ENCODE data around the gene LRTM1. TPM values are rescaled to one million over a fixed set of nuclear protein-coding genes. Genes with fewer than 3 reads are reported as not detected.
A peak's percentile ranks its signal among the peaks of the same experiment; 100 is the strongest.

The LRTM1 gene
- total and polyA plus RNA-seq, 2 experiments from 2014 or later: not detected

DNA sequence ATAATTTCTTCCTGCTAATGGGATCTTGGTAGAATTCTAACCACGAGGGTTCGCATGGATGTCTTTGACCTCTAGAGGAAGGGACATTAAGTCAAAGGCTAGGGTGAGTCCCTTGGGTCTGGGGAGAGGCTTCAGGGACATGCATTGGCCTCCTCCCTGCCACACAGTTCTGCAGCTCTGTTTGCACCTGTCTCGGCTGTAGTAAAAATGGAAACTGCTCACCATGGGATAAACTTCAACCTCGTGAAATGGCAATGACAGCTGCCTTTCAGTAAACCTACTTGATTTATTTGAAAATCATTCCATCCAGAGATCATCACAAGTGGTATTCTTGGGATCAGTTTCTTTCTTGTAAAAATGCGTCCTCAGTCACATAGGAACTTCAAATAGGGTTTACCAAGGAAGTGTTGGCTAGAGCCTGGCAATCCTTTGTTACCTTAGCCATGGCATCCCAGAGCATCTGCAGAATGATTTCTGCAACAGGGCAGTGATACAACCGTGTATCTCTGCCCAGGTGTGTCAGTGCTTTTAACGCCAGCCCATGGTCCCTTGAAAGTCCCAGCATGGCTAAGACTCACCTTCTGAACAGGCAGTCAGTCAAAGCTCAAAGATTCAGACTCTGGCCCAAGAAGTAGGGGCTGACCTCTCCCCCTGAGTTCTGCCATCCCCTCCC is 14.0 kb upstream of the LRTM1 start:
- H3K27ac ChIP-seq: no peak overlapping the region
- no peak overlapping the region for H2AFZ ChIP-seq
- no peak for TF ChIP-seq EZH2 (IDR thresholded peaks at IDR 0.05; ENCODE audit: insufficient read depth, poor library complexity, severe bottlenecking)
- no peak for TF ChIP-seq EZH2phosphoT487 (IDR thresholded peaks at IDR 0.05; ENCODE audit: insufficient read depth, low read depth)
- H3K9ac ChIP-seq: no peak overlapping the region
- no peak for DNase-seq
- no peaks in the 10 kb centered on the region for H3K4me1 ChIP-seq (ENCODE audit: insufficient read depth)
- H3K9me2 ChIP-seq (ENCODE audit: insufficient read depth): no peaks in the 10 kb centered on the region
- H3K4me3 ChIP-seq: no peak overlapping the region
- no peaks in the 10 kb centered on the region for H3K27me3 ChIP-seq (replicated peaks; ENCODE audit: insufficient read depth)
- H4K20me1 ChIP-seq (ENCODE audit: insufficient read depth): no peaks in the 10 kb centered on the region
- H3K9me3 ChIP-seq (ENCODE audit: low read depth): no peaks in the 10 kb centered on the region
- in situ Hi-C loops (cut with MboI): no loop called here
- no peaks in the 10 kb centered on the region for H3K36me3 ChIP-seq (ENCODE audit: low read depth)
- WGBS, 2 experiments (ENCODE audit: low coverage in 1 of 2, low lambda C conversion rate in 2 of 2, missing lambda C conversion rate in 2 of 2): 71 to 77% methylated on average over 7 of the region's 7 CpGs
- H3K4me2 ChIP-seq (ENCODE audit: unreplicated experiment): no peak overlapping the region
- 0 out of 2 replicates have a peak, but pooled peaks cover 4% of the 10 kb centered on the region for H3F3A ChIP-seq (ENCODE audit: insufficient read depth)
- H3K79me2 ChIP-seq (ENCODE audit: insufficient read depth): no peaks in the 10 kb centered on the region

DNA sequence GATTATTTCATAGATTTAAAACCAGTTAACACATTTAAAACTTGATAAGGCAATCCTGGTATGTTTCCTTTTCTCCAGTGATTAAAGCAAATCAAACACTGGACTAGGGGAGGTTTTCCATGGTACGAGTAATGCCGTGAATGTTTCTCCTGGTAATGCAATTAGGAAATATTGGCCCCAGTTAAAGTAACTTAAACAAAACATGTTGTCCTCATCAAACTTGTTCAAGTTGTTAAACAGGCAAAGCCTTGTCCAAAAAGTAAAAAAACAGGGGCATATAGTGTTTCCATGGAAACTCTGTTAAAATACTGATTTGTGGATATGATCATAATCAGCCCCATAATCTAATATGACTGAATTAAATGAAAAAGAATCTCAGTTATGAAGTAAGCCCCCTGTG is 13.1 kb upstream of the LRTM1 start:
- Histone ChIP-seq H3K9me2 (ENCODE audit: insufficient read depth) (no peaks in the 10 kb centered on the region), H3K4me3 (no peak overlapping the region), H3K79me2 (ENCODE audit: insufficient read depth) (no peaks in the 10 kb centered on the region), H3K4me1 (ENCODE audit: insufficient read depth) (no peaks in the 10 kb centered on the region), H2AFZ (no peak overlapping the region), H3K9ac (no peak overlapping the region), H3K27ac (no peak overlapping the region), H3K36me3 (ENCODE audit: low read depth) (no peaks in the 10 kb centered on the region), H4K20me1 (ENCODE audit: insufficient read depth) (no peaks in the 10 kb centered on the region), H3K4me2 (ENCODE audit: unreplicated experiment) (no peak overlapping the region), H3K9me3 (ENCODE audit: low read depth) (no peaks in the 10 kb centered on the region), H3F3A (ENCODE audit: insufficient read depth) (0 out of 2 replicates have a peak, but pooled peaks cover 4% of the 10 kb centered on the region), H3K27me3 (replicated peaks; ENCODE audit: insufficient read depth) (no peaks in the 10 kb centered on the region)
- TF ChIP-seq EZH2phosphoT487 (IDR thresholded peaks at IDR 0.05; ENCODE audit: insufficient read depth, low read depth) (no peak), EZH2 (IDR thresholded peaks at IDR 0.05; ENCODE audit: insufficient read depth, poor library complexity, severe bottlenecking) (no peak)
- in situ Hi-C loops (cut with MboI): no loop called here
- no peak for DNase-seq
- WGBS, 2 experiments (ENCODE audit: low coverage in 1 of 2, low lambda C conversion rate in 2 of 2, missing lambda C conversion rate in 2 of 2): 97 to 100% methylated on average over 2 of the region's 2 CpGs

DNA sequence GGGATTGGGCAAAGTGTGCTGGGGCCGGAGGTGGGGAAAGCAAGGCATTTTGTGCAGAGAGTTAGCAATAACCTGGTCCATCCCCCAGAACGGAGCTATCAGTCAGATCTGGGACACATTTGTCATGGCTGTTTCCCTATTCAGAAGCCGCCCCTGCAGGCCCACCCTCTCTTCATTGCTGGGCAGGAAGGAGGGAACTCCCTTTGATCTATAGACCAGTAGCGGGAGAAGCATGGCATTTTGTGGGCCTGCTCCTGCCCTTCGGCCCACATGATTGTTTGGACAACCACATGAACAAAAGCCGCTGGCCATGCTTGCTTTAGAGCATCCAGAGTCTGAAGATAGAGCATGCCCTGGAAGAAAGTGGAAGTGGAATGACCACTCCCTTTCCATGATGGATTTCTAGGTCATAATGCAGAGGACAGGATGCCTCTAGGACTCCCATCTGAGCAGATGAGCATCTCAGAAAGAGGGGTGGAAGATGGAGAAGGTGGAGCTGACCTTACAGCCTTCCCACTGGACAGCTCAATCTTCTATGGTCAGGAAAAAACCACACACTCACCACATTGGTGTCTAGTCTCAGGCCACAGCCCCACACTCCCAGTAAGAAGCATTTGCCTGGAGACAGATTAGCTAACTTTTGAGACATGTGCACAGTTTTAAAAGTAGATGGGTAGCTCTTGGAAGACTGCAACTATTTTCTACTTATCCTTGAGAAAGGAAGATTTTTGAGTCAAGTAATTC is 11.9 kb upstream of the LRTM1 start:
- Histone ChIP-seq H3K27ac (no peak overlapping the region), H3K9me2 (ENCODE audit: insufficient read depth) (no peaks in the 10 kb centered on the region), H3K9ac (no peak overlapping the region), H3K36me3 (ENCODE audit: low read depth) (no peaks in the 10 kb centered on the region), H3K9me3 (ENCODE audit: low read depth) (no peaks in the 10 kb centered on the region), H4K20me1 (ENCODE audit: insufficient read depth) (no peaks in the 10 kb centered on the region), H3K4me1 (ENCODE audit: insufficient read depth) (no peaks in the 10 kb centered on the region), H3K4me3 (no peak overlapping the region), H3K27me3 (replicated peaks; ENCODE audit: insufficient read depth) (no peaks in the 10 kb centered on the region), H3F3A (ENCODE audit: insufficient read depth) (0 out of 2 replicates have a peak, but pooled peaks cover 4% of the 10 kb centered on the region), H3K79me2 (ENCODE audit: insufficient read depth) (no peaks in the 10 kb centered on the region), H2AFZ (no peak overlapping the region), H3K4me2 (ENCODE audit: unreplicated experiment) (no peak overlapping the region)
- no peak for TF ChIP-seq EZH2phosphoT487 (IDR thresholded peaks at IDR 0.05; ENCODE audit: insufficient read depth, low read depth)
- no peak for TF ChIP-seq EZH2 (IDR thresholded peaks at IDR 0.05; ENCODE audit: insufficient read depth, poor library complexity, severe bottlenecking)
- WGBS, 2 experiments (ENCODE audit: low coverage in 1 of 2, low lambda C conversion rate in 2 of 2, missing lambda C conversion rate in 2 of 2): 69 to 72% methylated on average over 6 of the region's 6 CpGs
- DNase-seq: peak; percentile 24
- in situ Hi-C loops (cut with MboI): no loop called here

DNA sequence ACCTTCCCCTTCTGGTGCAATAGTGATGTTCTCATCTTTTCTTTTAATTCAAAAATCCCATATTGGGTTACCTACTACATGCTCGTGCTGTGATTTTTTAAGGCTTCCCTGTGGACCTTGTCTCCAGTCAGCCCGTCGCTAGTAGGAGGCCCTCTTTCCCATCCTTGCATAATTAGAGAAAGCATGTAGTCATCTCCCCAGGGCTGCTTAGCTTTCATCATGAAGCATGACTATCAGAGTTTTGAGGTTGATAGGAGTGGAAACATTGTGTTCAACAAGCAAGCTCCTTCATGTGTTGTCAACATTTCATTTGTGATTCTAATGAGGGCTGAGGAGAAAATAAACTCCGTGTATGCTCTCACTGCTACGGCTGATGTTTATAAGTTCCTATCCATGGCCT is 8.7 kb upstream of the LRTM1 start:
- Histone ChIP-seq H4K20me1 (ENCODE audit: insufficient read depth) (no peaks in the 10 kb centered on the region), H3F3A (ENCODE audit: insufficient read depth) (0 out of 2 replicates have a peak, but pooled peaks cover 4% of the 10 kb centered on the region), H2AFZ (no peak overlapping the region), H3K27ac (no peak overlapping the region), H3K27me3 (replicated peaks; ENCODE audit: insufficient read depth) (no peaks in the 10 kb centered on the region), H3K36me3 (ENCODE audit: low read depth) (no peaks in the 10 kb centered on the region), H3K4me3 (no peak overlapping the region), H3K79me2 (ENCODE audit: insufficient read depth) (no peaks in the 10 kb centered on the region), H3K4me1 (ENCODE audit: insufficient read depth) (no peaks in the 10 kb centered on the region), H3K9me2 (ENCODE audit: insufficient read depth) (no peaks in the 10 kb centered on the region), H3K9ac (no peak overlapping the region), H3K9me3 (ENCODE audit: low read depth) (no peaks in the 10 kb centered on the region), H3K4me2 (ENCODE audit: unreplicated experiment) (no peak overlapping the region)
- 82 to 88% methylated on average over 5 of the region's 5 CpGs for WGBS, 2 experiments (ENCODE audit: low coverage in 1 of 2, low lambda C conversion rate in 2 of 2, missing lambda C conversion rate in 2 of 2)
- in situ Hi-C loops (cut with MboI): no loop called here
- no peak for TF ChIP-seq EZH2phosphoT487 (IDR thresholded peaks at IDR 0.05; ENCODE audit: insufficient read depth, low read depth)
- DNase-seq: peak; percentile 24
